Lower lobe of right lung (tissue), 2 donors: Measurements from ENCODE around the gene FGR. TPM values are rescaled to one million over a fixed set of nuclear protein-coding genes. Genes with fewer than 3 reads are reported as not detected.

Experiments used
- ATAC-seq, 2 donors: fragments of 200-7000 bp; cut with Tn5 transposase; one replicate each; pipeline ENCODE4 v1.9.1; 2020 to 2022; ENCODE audit warnings: mild to moderate bottlenecking in 2 of 2, moderate library complexity in 2 of 2
- DNase-seq: peaks from one replicate; pipeline ENCODE4 v3.0.0-alpha.2; 2020
- H3K27ac ChIP-seq: fragments of 200-600 bp; one replicate; pipeline ENCODE4 v1.8.0; 2022
- H3K27me3 ChIP-seq: fragments of 200-600 bp; one replicate; pipeline ENCODE4 v1.8.0; 2022; ENCODE audit warnings: low read depth
- H3K36me3 ChIP-seq: fragments of 200-600 bp; one replicate; pipeline ENCODE4 v1.8.0; 2022; ENCODE audit warnings: mild to moderate bottlenecking
- H3K4me1 ChIP-seq: fragments of 200-600 bp; one replicate; pipeline ENCODE4 v1.8.0; 2022
- H3K4me3 ChIP-seq: fragments of 200-600 bp; one replicate; pipeline ENCODE4 v1.8.0; 2022; ENCODE audit warnings: mild to moderate bottlenecking
- H3K9me3 ChIP-seq: fragments of 200-600 bp; one replicate; pipeline ENCODE4 v1.8.0; 2022
- CTCF ChIP-seq: fragments of 200-600 bp; IDR thresholded peaks from one replicate; pipeline ENCODE4 v1.8.0; 2022; ENCODE audit warnings: antibody characterized with exemption, mild to moderate bottlenecking
- intact Hi-C: fragments of 100-400 bp; cut with DNase I; formaldehyde crosslinking; loops from one replicate; pipeline ENCODE4 v1.11.0; 2022
- total RNA-seq: library from RNA; stranded (reverse); fragmentation: NEBNext Ultra II Directional; extraction: Animal tissue kit (Norgen Biotek cat#: 25700); gene quantifications from one replicate; pipeline ENCODE4 v1.2.1, GENCODE V29; 2021
- donor health status: DM: no; HTN: yes; CAD: no; lungs with severe emphysema.

FGR gene
- total RNA-seq, 1 donor from 2014 or later, result 193 TPM

DNA sequence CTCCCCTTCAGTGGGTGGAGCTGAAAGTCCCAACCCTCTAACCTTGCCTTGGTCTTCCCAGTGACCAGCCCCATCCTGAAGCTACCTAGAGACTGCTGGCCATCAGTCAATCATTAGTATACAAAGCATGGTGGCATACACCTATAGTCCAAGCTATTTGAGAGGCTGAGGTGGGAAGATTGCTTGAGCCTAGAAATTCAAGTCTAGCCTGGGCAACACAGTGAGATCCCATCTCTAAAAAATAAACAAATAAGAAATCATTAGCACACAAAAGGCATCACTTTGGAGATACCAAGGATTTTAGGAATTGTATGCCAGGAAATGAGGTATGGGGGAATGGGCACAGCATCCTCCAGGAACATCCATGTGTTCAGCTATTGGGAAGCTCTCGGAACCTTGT is 41.4 kb upstream of the FGR start:
- ATAC-seq, result no peak
- Histone ChIP-seq H3K36me3 (no peaks in the 10 kb centered on the region), H3K27ac (no peak overlapping the region), H3K9me3 (peaks cover 12% of the 10 kb centered on the region), H3K27me3 (no peaks in the 10 kb centered on the region), H3K4me1 (peaks cover 14% of the 10 kb centered on the region), H3K4me3 (no peak overlapping the region)
- no peak for DNase-seq
- intact Hi-C loops, result no loop called here
- no peak for TF ChIP-seq CTCF

- Histone ChIP-seq H3K27ac (peak overlapping the region; percentile 84), H3K36me3 (no peaks in the 10 kb centered on the region), H3K27me3 (no peaks in the 10 kb centered on the region), H3K4me1 (peaks cover 35% of the 10 kb centered on the region), H3K9me3 (no peaks in the 10 kb centered on the region), H3K4me3 (peak overlapping the region; percentile 67)
- ATAC-seq, result no peak
- TF ChIP-seq CTCF, result no peak
- no peak for DNase-seq
- intact Hi-C loops, result no loop called here
Measured at GRCh38 chr1:27672750-27673112, 37.7 kb upstream of the FGR start.

DNA sequence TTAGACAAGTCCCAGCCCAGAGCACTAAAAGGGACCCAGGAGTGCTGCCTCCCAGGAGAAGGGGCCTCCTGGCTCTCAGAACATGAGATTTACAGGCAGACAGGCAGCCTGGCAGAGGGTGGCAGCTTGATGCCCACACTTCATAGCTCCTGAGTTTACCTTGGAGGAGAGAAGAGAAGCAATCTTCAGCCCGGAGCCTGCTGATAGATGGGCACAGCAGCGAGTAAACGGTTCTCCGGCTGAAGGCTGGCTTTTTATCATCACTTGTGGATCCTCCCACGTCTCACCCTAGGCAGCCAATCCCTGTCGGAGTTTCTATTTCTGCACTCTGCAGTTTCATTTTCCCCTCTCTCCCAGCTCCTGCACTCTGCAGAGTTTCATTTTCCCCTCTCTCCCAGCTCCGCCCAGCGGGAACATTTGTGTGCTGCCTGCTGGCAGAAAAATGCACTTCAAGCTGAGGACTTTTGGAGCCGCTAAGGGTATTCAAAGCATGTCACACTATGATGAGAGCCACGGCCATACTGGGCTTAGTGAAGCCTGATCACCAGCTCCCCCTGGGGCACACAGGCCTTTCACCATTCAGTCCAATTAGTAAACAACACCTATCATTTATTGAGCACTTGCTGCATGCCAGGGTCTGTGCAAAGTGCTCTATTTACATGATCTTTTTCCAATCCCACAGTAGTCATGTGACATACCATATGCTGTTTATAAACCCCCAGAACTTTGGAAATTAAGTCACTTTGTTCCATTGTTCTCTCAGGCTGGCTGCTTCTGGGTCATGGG is 37.2 kb upstream of the FGR start, which contains the start of gene IFI6:
IFI6 (minus strand) TSS at position 229 of the 786 bp plus-strand sequence. CDS start 2,878 bp downstream, outside the sequence.
- peak within 1 kb of the TSS; percentile 67 for H3K4me3 ChIP-seq
- peak within 1 kb of the TSS; percentile 84 for H3K27ac ChIP-seq
- H3K4me1 ChIP-seq, result peaks cover 35% of the 10 kb centered on the region
- H3K36me3 ChIP-seq, result no peaks in the 10 kb centered on the region
- DNase-seq, result peak; percentile 90
- no peaks in the 10 kb centered on the region for H3K9me3 ChIP-seq
- ATAC-seq, result peak; percentile 98
- peak; percentile 54 for TF ChIP-seq CTCF
- intact Hi-C loops, result no loop called here
- H3K27me3 ChIP-seq, result no peaks in the 10 kb centered on the region

GRCh38 chr1:27669876-27670275 is 34.9 kb upstream of the FGR start:
- intact Hi-C loops, result no loop called here
- no peak for DNase-seq
- H3K27me3 ChIP-seq, result no peaks in the 10 kb centered on the region
- H3K4me1 ChIP-seq, result peaks cover 35% of the 10 kb centered on the region
- H3K4me3 ChIP-seq, result peak overlapping the region; percentile 46
- no peaks in the 10 kb centered on the region for H3K9me3 ChIP-seq
- no peak for TF ChIP-seq CTCF
- H3K36me3 ChIP-seq, result peaks cover 13% of the 10 kb centered on the region
- ATAC-seq, result no peak
- no peak overlapping the region for H3K27ac ChIP-seq

GRCh38 chr1:27668808-27669723 is 34.1 kb upstream of the FGR start:
- Histone ChIP-seq H3K27ac (peak overlapping the region; percentile 7), H3K27me3 (no peaks in the 10 kb centered on the region), H3K36me3 (peaks cover 13% of the 10 kb centered on the region), H3K4me1 (peaks cover 35% of the 10 kb centered on the region), H3K9me3 (no peaks in the 10 kb centered on the region), H3K4me3 (peak overlapping the region; percentile 46)
- ATAC-seq (peak; percentile 34 to 47), DNase-seq (peak; percentile 88)
- TF ChIP-seq CTCF, result peak; percentile 90
- intact Hi-C loops, result no loop called here
